Esophagus squamous epithelium (tissue), 5 donors: ENCODE data around the gene CTDP1. TPM values are rescaled to one million over a fixed set of nuclear protein-coding genes. Genes with fewer than 3 reads are reported as not detected.

Source experiments
- DNase-seq: peaks from one replicate; lab custom pipeline; 2025; lab: John Stamatoyannopoulos, UW
- H3K27ac ChIP-seq, 4 donors: fragments of 200-600 bp; sonication (generic); one replicate each; pipeline ENCODE4 v1.5.1; 2016 to 2019; ENCODE audit warnings: mild to moderate bottlenecking in 1 of 4
- H3K27me3 ChIP-seq, 4 donors: fragments of 200-600 bp; sonication (generic); 1 replicate in 3 of 4; 2 replicates in 1 of 4; pipeline versions ENCODE4 v1.5.1 to v1.6.0; 2017 to 2021; ENCODE audit warnings: antibody characterized with exemption in 1 of 4
- H3K36me3 ChIP-seq, 3 donors: fragments of 200-600 bp; sonication (generic); one replicate each; pipeline ENCODE4 v1.5.1; 2016 to 2019
- H3K4me1 ChIP-seq, 3 donors: fragments of 200-600 bp; sonication (generic); one replicate each; pipeline ENCODE4 v1.5.1; 2017 to 2019
- H3K4me3 ChIP-seq, 4 donors: fragments of 200-600 bp; sonication (generic); 1 replicate in 3 of 4; 2 replicates in 1 of 4; pipeline ENCODE4 v1.5.1; 2016 to 2019; ENCODE audit warnings: mild to moderate bottlenecking in 2 of 4, moderate library complexity in 1 of 4
- H3K9me3 ChIP-seq, 3 donors: fragments of 200-600 bp; sonication (generic); one replicate each; pipeline ENCODE4 v1.5.1; 2016 to 2019
- POLR2A ChIP-seq, 4 donors: fragments of 450-650 bp; IDR thresholded peaks; one replicate each; pipeline ENCODE4 v1.6.1; 2017; ENCODE audit warnings: antibody characterized with exemption in 4 of 4, mild to moderate bottlenecking in 4 of 4, moderate library complexity in 3 of 4
- WGBS, 2 donors: methylation state at CpG; one replicate each; pipeline ENCODE4 v1.1.5; 2018; 5-methylcytosine and 5-hydroxymethylcytosine counted together
- intact Hi-C: fragments of 100-400 bp; cut with DNase I; formaldehyde crosslinking; loops from one replicate; pipeline ENCODE4 v1.15.0; 2022
- total RNA-seq, 4 donors: library from RNA; depleted of rRNA; stranded (reverse); fragments of >200 nt; gene quantifications; one replicate each; pipeline ENCODE4 v1.1.0, GENCODE V29; 2016
- TF ChIP-seq, protein P1 (sequence below), 6 experiments: fragments of 450-650 bp in 4 of 6; fragments of 200-600 bp in 2 of 6; sonication (generic) in 2 of 6; IDR thresholded peaks; one replicate each; pipeline ENCODE4 v1.5.1; 2016 to 2019; ENCODE audit warnings: antibody characterized with exemption in 6 of 6, mild to moderate bottlenecking in 4 of 6, moderate library complexity in 4 of 6
- donor health status: DM: yes; HTN: yes; CAD: no.

Gene CTDP1
- total RNA-seq, 4 donors from 2014 or later: 10.5 to 17.1 (median 15.5) TPM

DNA sequence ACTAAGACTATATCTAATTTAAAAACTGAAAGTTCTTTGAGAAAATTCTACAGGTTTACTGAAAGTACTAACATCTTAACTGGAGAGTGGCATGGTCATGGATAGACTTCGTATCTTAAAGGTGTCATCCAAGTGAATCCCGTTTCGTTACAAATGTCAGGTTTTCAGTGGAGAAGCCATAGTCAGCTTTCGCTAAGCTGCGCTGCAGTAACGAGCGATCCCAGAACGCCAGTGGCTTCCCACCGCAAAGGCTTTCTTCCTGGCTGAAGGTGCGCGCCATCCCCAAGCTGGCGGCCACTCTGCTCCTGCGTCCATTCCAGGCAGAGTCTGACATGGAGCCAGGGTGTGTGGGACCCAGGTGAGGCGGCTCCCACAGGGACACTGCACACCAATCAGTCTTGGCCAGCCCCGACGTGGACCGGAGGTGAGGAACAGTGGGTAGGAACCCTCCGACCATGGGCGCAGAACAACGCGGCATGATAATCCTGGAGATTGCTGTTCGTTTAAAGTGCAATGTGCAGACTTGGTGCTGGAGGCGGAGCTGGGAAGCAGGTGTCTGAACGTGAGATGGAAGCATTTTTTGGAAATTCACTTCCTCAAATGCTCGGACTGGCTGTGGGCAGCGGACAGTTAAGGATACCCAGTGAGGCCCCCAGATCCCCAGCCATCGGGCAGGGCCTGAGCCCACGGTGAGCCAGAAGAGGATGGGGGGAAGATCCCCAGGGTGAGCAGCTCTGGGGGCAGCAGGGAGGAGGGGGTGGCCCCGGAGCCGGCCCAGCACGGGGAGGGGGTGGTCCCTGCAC lies 90.3 kb downstream of the CTDP1 start:
- TF ChIP-seq, protein P1, sequence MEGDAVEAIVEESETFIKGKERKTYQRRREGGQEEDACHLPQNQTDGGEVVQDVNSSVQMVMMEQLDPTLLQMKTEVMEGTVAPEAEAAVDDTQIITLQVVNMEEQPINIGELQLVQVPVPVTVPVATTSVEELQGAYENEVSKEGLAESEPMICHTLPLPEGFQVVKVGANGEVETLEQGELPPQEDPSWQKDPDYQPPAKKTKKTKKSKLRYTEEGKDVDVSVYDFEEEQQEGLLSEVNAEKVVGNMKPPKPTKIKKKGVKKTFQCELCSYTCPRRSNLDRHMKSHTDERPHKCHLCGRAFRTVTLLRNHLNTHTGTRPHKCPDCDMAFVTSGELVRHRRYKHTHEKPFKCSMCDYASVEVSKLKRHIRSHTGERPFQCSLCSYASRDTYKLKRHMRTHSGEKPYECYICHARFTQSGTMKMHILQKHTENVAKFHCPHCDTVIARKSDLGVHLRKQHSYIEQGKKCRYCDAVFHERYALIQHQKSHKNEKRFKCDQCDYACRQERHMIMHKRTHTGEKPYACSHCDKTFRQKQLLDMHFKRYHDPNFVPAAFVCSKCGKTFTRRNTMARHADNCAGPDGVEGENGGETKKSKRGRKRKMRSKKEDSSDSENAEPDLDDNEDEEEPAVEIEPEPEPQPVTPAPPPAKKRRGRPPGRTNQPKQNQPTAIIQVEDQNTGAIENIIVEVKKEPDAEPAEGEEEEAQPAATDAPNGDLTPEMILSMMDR (IDR thresholded peaks at IDR 0.05): no peak
- TF ChIP-seq POLR2A (IDR thresholded peaks at IDR 0.05): no peak
- DNase-seq: no peak
- intact Hi-C loops: no loop called here
- H3K27me3 ChIP-seq: peaks cover 0 to 47% (median 0%) of the 10 kb centered on the region in 4 donors
- peaks cover 0 to 16% (median 3%) of the 10 kb centered on the region in 3 donors for H3K9me3 ChIP-seq
- H3K36me3 ChIP-seq: no peaks in the 10 kb centered on the region
- H3K4me1 ChIP-seq: no peaks in the 10 kb centered on the region
- 80 to 83% methylated on average over 18 to 20 of the region's 31 CpGs for WGBS, 2 donors
- no peak overlapping the region for H3K4me3 ChIP-seq
- no peak overlapping the region for H3K27ac ChIP-seq

DNA sequence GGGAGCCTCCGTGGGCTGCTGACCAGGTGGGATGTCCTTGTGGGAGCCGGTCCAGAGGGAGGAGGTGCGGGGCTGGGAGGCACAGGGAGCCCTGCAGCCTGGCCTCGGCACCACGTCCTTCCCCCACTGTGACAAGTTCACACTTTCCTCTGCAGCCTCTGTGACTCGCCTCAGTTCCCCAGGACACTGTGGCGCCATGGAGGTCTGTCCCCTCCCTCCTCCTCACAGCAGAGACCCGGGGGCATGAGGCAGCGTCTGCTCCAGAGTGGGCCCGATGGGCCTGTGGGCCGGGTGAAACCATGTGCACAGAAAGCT lies 90.9 kb downstream of the CTDP1 start:
- 79% methylated on average over 6 of the region's 11 CpGs; no CpG with 5 or more reads in 1 of the 2 donors for WGBS, 2 donors

DNA sequence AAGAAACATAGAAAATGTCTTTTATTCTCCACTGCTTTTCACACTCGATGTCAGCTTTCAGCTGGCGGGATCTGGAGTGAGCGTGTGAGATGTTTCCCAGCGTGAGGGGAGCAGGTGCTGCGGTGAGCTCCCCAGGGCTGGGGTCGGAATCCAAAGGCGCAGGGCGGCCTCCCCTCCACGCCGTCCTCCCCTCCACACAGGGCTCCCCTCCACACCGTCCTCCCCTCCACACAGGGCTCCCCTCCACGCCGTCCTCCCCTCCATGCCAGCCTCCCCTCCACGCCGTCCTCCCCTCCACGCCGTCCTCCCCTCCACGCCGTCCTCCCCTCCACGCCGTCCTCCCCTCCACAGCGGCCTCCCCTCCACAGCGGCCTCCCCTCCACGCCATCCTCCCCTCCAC lies 91.2 kb downstream of the CTDP1 start:
- H3K4me1 ChIP-seq: no peaks in the 10 kb centered on the region
- DNase-seq: no peak
- WGBS, 2 donors: 65 to 89% methylated on average over 6 to 8 of the region's 24 CpGs
- H3K36me3 ChIP-seq: no peaks in the 10 kb centered on the region
- H3K4me3 ChIP-seq: no peak overlapping the region
- intact Hi-C loops: no loop called here
- peaks cover 0 to 16% (median 3%) of the 10 kb centered on the region in 3 donors for H3K9me3 ChIP-seq
- peaks cover 0 to 53% (median 0%) of the 10 kb centered on the region in 4 donors for H3K27me3 ChIP-seq
- TF ChIP-seq, protein P1 (IDR thresholded peaks at IDR 0.05): no peak
- TF ChIP-seq POLR2A (IDR thresholded peaks at IDR 0.05): no peak
- H3K27ac ChIP-seq: no peak overlapping the region

More for the DNA sequence above, 90.9 kb downstream of the CTDP1 start:
- Histone ChIP-seq H3K4me3 (no peak overlapping the region), H3K4me1 (no peaks in the 10 kb centered on the region), H3K27me3 (peaks cover 0 to 52% (median 0%) of the 10 kb centered on the region in 4 donors), H3K9me3 (peaks cover 0 to 16% (median 3%) of the 10 kb centered on the region in 3 donors), H3K36me3 (no peaks in the 10 kb centered on the region), H3K27ac (no peak overlapping the region)
- no peak for TF ChIP-seq POLR2A (IDR thresholded peaks at IDR 0.05)
- TF ChIP-seq, protein P1 (IDR thresholded peaks at IDR 0.05): no peak
- no peak for DNase-seq
- intact Hi-C loops: no loop called here

DNA sequence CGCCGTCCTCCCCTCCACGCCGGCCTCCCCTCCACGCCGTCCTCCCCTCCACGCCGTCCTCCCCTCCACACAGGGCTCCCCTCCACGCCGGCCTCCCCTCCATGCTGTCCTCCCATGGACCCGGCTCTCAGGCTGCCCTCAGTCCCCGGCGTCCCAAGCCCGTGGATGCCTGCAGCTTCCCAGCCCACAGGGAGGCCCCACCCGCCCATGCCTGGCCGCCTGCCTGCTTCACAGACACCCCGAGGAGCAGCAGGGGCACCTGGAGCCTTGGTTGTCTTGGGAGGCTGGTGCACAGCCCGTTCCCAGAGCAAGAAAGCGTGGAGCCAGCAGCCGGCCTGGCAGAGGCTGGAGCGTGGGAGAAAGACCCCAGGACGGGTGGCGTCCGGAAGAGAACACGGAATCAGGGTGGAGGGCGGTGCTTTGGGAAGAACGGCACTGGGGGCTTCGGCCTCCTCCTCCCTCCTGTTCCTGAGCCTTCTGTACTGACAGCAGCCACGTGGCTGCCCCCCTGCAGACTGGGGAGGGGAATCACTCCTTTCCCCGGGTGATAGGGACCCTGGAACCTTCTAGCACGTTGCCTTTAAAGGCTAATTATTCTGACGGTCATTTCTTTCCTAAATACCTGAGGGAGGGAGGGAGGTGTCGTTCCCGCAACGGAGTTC lies 92.0 kb downstream of the CTDP1 start:
- Histone ChIP-seq H3K36me3 (no peaks in the 10 kb centered on the region), H3K27ac (no peak overlapping the region), H3K27me3 (peaks cover 0 to 56% (median 0%) of the 10 kb centered on the region in 4 donors), H3K9me3 (peaks cover 0 to 16% (median 3%) of the 10 kb centered on the region in 3 donors), H3K4me1 (no peaks in the 10 kb centered on the region), H3K4me3 (no peak overlapping the region)
- no peak for DNase-seq
- no peak for TF ChIP-seq POLR2A (IDR thresholded peaks at IDR 0.05)
- TF ChIP-seq, protein P1 (IDR thresholded peaks at IDR 0.05): no peak
- WGBS, 2 donors: 58 to 82% methylated on average over 7 to 10 of the region's 35 CpGs
- intact Hi-C loops: no loop called here
